Lower lobe of right lung (tissue), 2 donors: ENCODE data around the gene CLDND1. TPM values are rescaled to one million over a fixed set of nuclear protein-coding genes. Genes with fewer than 3 reads are reported as not detected.

ENCODE experiments used
- ATAC-seq, 2 donors: fragments of 200-7000 bp; cut with Tn5 transposase; one replicate each; pipeline ENCODE4 v1.9.1; 2020 to 2022; ENCODE audit warnings: mild to moderate bottlenecking in 2 of 2, moderate library complexity in 2 of 2
- DNase-seq: peaks from one replicate; pipeline ENCODE4 v3.0.0-alpha.2; 2020
- H3K27ac ChIP-seq: fragments of 200-600 bp; one replicate; pipeline ENCODE4 v1.8.0; 2022
- H3K27me3 ChIP-seq: fragments of 200-600 bp; one replicate; pipeline ENCODE4 v1.8.0; 2022; ENCODE audit warnings: low read depth
- H3K36me3 ChIP-seq: fragments of 200-600 bp; one replicate; pipeline ENCODE4 v1.8.0; 2022; ENCODE audit warnings: mild to moderate bottlenecking
- H3K4me1 ChIP-seq: fragments of 200-600 bp; one replicate; pipeline ENCODE4 v1.8.0; 2022
- H3K4me3 ChIP-seq: fragments of 200-600 bp; one replicate; pipeline ENCODE4 v1.8.0; 2022; ENCODE audit warnings: mild to moderate bottlenecking
- H3K9me3 ChIP-seq: fragments of 200-600 bp; one replicate; pipeline ENCODE4 v1.8.0; 2022
- CTCF ChIP-seq: fragments of 200-600 bp; IDR thresholded peaks from one replicate; pipeline ENCODE4 v1.8.0; 2022; ENCODE audit warnings: antibody characterized with exemption, mild to moderate bottlenecking
- intact Hi-C: fragments of 100-400 bp; cut with DNase I; formaldehyde crosslinking; loops from one replicate; pipeline ENCODE4 v1.11.0; 2022
- total RNA-seq: library from RNA; stranded (reverse); fragmentation: NEBNext Ultra II Directional; extraction: Animal tissue kit (Norgen Biotek cat#: 25700); gene quantifications from one replicate; pipeline ENCODE4 v1.2.1, GENCODE V29; 2021
- donor health status: DM: no; HTN: yes; CAD: no; lungs with severe emphysema.

The CLDND1 gene
- total RNA-seq, 1 donor from 2014 or later, result 91.2 TPM

- no peak for ATAC-seq
- TF ChIP-seq CTCF, result no peak
- intact Hi-C loops, result no loop called here
- Histone ChIP-seq H3K4me1 (no peaks in the 10 kb centered on the region), H3K9me3 (no peaks in the 10 kb centered on the region), H3K27ac (no peak overlapping the region), H3K36me3 (no peaks in the 10 kb centered on the region), H3K4me3 (no peak overlapping the region), H3K27me3 (peaks cover 3% of the 10 kb centered on the region)
- no peak for DNase-seq
Observed at GRCh38 chr3:98550833-98551232, 28.1 kb upstream of the CLDND1 start.

GRCh38 chr3:98548544-98548943, 25.8 kb upstream of the CLDND1 start:
- TF ChIP-seq CTCF, result no peak
- H3K4me1 ChIP-seq, result no peaks in the 10 kb centered on the region
- DNase-seq (no peak), ATAC-seq (no peak)
- intact Hi-C loops, result no loop called here
- H3K4me3 ChIP-seq, result no peak overlapping the region
- H3K27me3 ChIP-seq, result peaks cover 3% of the 10 kb centered on the region
- H3K27ac ChIP-seq, result no peak overlapping the region
- H3K36me3 ChIP-seq, result no peaks in the 10 kb centered on the region
- no peaks in the 10 kb centered on the region for H3K9me3 ChIP-seq

GRCh38 chr3:98545940-98546339, 23.2 kb upstream of the CLDND1 start:
- Histone ChIP-seq H3K27me3 (peaks cover 3% of the 10 kb centered on the region), H3K9me3 (no peaks in the 10 kb centered on the region), H3K27ac (no peak overlapping the region), H3K4me3 (no peak overlapping the region), H3K4me1 (no peaks in the 10 kb centered on the region), H3K36me3 (no peaks in the 10 kb centered on the region)
- no peak for ATAC-seq
- intact Hi-C loops, result no loop called here
- no peak for TF ChIP-seq CTCF
- DNase-seq, result no peak

GRCh38 chr3:98542623-98543022, 19.9 kb upstream of the CLDND1 start:
- Histone ChIP-seq H3K27me3 (peaks cover 3% of the 10 kb centered on the region), H3K36me3 (no peaks in the 10 kb centered on the region), H3K9me3 (no peaks in the 10 kb centered on the region), H3K27ac (no peak overlapping the region), H3K4me1 (no peaks in the 10 kb centered on the region), H3K4me3 (no peak overlapping the region)
- intact Hi-C loops, result no loop called here
- DNase-seq (no peak), ATAC-seq (no peak)
- no peak for TF ChIP-seq CTCF

GRCh38 chr3:98541695-98542094, 19.0 kb upstream of the CLDND1 start:
- Histone ChIP-seq H3K9me3 (no peaks in the 10 kb centered on the region), H3K36me3 (no peaks in the 10 kb centered on the region), H3K4me3 (no peak overlapping the region), H3K27me3 (peaks cover 3% of the 10 kb centered on the region), H3K4me1 (no peaks in the 10 kb centered on the region), H3K27ac (no peak overlapping the region)
- DNase-seq (no peak), ATAC-seq (no peak)
- TF ChIP-seq CTCF, result no peak
- intact Hi-C loops, result no loop called here

- DNase-seq (no peak), ATAC-seq (no peak)
- Histone ChIP-seq H3K4me3 (no peak overlapping the region), H3K4me1 (no peaks in the 10 kb centered on the region), H3K36me3 (no peaks in the 10 kb centered on the region), H3K27me3 (no peaks in the 10 kb centered on the region), H3K9me3 (no peaks in the 10 kb centered on the region), H3K27ac (no peak overlapping the region)
- no peak for TF ChIP-seq CTCF
- intact Hi-C loops, result no loop called here
Observed at GRCh38 chr3:98540346-98540745, 17.6 kb upstream of the CLDND1 start.
